Measurements from ENCODE around the gene FXYD4.

DNA sequence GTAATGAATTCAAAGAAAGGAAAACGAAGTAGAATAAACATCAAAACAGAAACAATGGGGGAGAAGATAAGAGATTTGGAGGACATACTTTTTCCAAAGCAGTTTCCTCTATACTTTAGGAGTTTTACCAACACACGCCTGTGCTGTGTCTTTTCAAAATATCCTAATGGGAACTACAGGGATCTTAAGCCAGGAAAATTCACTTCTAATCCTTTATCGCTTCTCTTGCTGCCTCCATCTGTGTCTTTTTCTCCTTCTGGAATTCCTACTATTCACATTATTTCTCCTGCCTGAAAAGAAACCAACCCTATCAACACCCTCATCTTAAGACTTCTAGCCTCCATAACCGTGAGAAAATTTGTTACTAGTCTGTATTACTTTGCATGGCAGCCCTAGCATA lies 30.7 kb downstream of the FXYD4 start:
- TF ChIP-seq YY1 (IDR thresholded peaks at IDR 0.05; ENCODE audit: insufficient read depth, insufficient read length), result no peak
- TF ChIP-seq SUZ12 (IDR thresholded peaks at IDR 0.05; ENCODE audit: extremely low read depth, insufficient read depth, insufficient read length), result no peak

Measured in NT2/D1 (cell line).